Brain microvascular endothelial cell (primary cell): ENCODE results near the gene ICA1.

Experiments used
- DNase-seq: peaks from one replicate; pipeline ENCODE4 v3.0.0-alpha.2; 2020
- H3K27ac ChIP-seq: fragments of 250-450 bp; sonication (Bioruptor Pico); 2 replicates; pipeline ENCODE4 v1.5.1; 2020; ENCODE audit warnings: mild to moderate bottlenecking, moderate library complexity
- H3K27me3 ChIP-seq: fragments of 250-450 bp; sonication (Bioruptor Pico); replicated peaks from 2 replicates; pipeline ENCODE4 v1.5.1; 2020; ENCODE audit warnings: mild to moderate bottlenecking
- H3K36me3 ChIP-seq: fragments of 250-450 bp; sonication (Bioruptor Pico); replicated peaks from 2 replicates; pipeline ENCODE4 v1.5.1; 2020; ENCODE audit warnings: mild to moderate bottlenecking
- H3K4me3 ChIP-seq: 2 replicates; pipeline ENCODE4 v1.5.1; 2011; ENCODE audit warnings: low read depth, mild to moderate bottlenecking, control low read depth, low read length, moderate library complexity
- in situ Hi-C: cut with HindIII; loops from 2 replicates; pipeline ENCODE4 v1.10.0; 2017; ENCODE audit warnings: low sequenced_read_pairs, low pct_ligation_motif_present
- TF ChIP-seq, protein P1 (sequence below): IDR thresholded peaks from 2 replicates; pipeline ENCODE4 v1.5.1; 2011; ENCODE audit warnings: low read depth, mild to moderate bottlenecking, moderate library complexity, low read length, control low read depth, inconsistent platforms; ENCODE audit errors: missing control alignments

The ICA1 gene

DNA sequence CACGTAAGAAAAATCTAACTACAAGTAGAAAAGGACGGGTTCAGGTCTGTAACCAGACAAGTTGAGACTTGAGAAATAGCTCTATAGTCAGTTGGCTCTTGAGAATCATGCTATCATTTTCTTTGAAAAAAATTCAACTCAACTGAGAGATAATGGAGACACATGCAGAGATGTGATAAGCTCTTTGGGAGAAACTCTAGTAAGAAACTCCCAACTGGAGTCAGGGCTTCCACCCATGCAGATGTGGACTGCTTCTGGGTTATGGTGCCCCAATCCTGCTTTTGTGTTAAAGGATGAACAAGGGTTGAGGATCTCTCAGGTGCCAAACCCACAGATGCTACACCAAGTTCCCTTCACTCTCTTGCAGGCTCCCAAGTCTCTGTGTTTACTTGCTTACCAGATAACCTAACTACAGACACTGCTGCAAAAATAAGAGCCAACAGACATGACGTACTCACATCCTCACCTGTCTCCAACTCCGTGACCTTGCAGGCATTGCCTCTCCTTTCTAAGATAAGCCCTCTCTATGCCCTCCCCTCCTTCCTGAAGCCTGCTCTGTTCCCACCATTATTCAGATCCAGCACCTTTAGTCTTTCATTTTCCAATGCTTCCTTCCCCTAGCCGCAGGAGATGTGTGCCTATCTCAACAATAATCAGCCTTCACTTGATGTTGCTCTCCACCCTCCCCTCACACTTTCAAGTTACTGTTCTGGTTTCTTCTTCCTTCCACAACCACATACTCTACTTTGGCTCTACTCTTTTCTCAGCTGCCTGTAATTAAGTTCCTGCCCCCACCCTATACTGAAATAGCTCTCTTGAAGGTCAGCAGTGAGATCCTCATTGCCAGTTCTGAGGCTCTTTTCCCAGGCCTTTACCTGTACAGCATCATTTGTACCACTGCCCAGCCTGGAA lies 130.0 kb downstream of the ICA1 start:
- Histone ChIP-seq H3K4me3 (no peak overlapping the region), H3K27me3 (no peaks in the 10 kb centered on the region), H3K27ac (no peak overlapping the region), H3K36me3 (no peaks in the 10 kb centered on the region)
- DNase-seq: no peak
- in situ Hi-C loops: no loop called here
- TF ChIP-seq, protein P1, sequence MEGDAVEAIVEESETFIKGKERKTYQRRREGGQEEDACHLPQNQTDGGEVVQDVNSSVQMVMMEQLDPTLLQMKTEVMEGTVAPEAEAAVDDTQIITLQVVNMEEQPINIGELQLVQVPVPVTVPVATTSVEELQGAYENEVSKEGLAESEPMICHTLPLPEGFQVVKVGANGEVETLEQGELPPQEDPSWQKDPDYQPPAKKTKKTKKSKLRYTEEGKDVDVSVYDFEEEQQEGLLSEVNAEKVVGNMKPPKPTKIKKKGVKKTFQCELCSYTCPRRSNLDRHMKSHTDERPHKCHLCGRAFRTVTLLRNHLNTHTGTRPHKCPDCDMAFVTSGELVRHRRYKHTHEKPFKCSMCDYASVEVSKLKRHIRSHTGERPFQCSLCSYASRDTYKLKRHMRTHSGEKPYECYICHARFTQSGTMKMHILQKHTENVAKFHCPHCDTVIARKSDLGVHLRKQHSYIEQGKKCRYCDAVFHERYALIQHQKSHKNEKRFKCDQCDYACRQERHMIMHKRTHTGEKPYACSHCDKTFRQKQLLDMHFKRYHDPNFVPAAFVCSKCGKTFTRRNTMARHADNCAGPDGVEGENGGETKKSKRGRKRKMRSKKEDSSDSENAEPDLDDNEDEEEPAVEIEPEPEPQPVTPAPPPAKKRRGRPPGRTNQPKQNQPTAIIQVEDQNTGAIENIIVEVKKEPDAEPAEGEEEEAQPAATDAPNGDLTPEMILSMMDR: no peak

DNA sequence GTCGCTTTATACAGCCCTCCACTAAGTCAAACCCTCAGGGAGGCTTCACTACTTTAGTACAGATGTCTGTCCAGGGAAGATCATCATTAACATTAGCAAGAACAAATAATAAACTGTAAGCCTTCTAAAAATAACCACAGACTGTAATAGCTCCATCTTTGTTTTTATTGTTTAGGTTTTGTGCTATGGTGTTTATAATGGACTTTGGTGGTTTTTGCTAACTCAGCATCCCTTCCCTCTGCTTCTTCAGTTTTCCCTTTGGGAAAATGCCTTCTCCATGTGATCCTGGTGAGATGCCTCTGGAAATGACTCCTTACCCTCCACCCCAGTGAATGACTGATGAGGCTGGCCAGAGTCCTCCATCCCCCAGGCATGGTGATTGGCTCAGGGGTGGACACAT lies 131.3 kb downstream of the ICA1 start:
- DNase-seq: no peak
- Histone ChIP-seq H3K27ac (no peak overlapping the region), H3K4me3 (no peak overlapping the region), H3K36me3 (no peaks in the 10 kb centered on the region), H3K27me3 (no peaks in the 10 kb centered on the region)
- in situ Hi-C loops: no loop called here
- TF ChIP-seq, protein P1: no peak

DNA sequence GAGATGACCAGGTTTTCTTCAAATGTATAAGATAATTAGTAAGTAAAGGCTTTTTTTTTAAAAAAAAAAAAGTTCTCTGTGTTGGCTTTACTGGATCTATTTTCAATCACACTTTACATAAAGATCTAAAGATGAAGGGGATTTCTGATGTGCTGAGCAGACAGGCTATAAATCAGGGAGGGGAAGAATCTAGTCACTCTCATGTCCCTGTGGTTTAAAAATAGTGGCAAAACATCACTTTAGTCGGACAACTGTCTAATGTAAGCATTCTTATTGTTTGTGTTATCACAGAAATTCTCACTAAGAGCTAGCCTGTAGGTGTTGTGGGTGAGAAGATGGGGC lies 132.7 kb downstream of the ICA1 start:
- Histone ChIP-seq H3K4me3 (no peak overlapping the region), H3K27me3 (no peaks in the 10 kb centered on the region), H3K36me3 (no peaks in the 10 kb centered on the region), H3K27ac (no peak overlapping the region)
- no peak for DNase-seq
- in situ Hi-C loops: no loop called here
- TF ChIP-seq, protein P1: no peak

DNA sequence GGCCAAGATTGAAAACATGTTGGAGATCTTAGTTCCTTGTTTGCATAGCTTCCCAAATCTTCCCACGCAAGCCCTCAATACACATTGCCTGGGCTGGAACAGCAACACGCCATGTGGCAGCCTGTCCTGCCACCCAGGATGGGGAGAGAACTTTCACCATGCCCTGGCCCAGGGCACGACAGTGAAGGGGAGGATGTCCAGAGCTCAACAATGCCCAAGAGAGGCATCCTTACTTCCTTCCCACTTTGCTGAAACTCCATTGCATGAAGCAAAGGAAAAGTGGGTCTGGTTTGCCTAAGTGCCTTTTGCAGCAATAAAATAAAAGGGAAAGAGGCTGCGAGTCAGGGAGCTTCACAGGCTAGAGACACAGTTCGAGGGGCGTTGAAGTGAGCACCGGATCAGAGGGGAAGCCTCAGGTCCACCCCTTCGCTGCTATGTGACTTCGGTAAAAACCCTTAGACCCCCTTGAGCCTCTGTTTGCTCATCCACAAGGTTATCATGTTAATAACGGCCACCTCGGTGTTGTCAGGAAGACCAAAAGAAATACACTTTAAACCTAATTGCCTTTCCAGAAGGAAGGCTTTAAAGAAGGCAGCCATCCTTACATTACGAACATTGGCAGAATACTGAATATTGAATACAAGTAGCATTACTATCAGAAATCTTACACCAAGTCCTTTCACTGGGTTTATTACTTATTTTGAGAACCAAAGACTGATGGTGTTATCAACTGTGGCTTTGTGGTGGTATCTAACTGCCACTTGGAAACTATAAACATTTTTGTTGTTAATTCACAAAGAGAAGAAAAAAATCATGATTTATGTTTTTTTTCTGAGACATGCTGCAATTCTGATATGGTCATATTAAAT lies 133.3 kb downstream of the ICA1 start:
- H3K4me3 ChIP-seq: no peak overlapping the region
- TF ChIP-seq, protein P1: no peak
- H3K36me3 ChIP-seq: no peaks in the 10 kb centered on the region
- in situ Hi-C loops: no loop called here
- no peaks in the 10 kb centered on the region for H3K27me3 ChIP-seq
- DNase-seq: no peak
- H3K27ac ChIP-seq: no peak overlapping the region

DNA sequence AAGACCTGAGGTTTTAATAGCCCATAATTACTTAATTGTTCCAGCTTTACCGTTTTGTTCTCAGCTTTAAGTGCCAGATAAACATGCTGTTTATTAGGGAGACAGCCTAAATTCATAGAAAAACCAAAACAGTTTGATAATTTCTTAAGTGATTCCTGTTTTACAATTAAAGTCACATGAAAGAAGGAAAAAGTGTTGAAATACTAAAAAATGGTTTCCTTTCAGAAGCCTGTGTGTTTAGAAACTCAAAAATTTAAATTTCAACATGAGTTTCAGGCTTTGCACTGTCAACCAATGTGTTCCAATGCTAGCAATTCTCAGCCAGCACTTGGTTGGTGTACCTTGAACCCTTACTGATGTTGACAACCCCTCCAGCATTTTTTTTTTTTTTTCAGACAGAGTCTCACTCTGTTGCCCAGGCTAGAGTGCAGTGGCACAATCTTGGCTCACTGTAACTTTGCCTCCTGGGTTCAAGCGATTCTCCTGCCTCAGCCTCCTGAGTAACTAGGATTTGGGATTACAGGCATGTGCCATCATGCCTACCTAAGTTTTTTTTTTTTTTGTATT lies 135.3 kb downstream of the ICA1 start:
- in situ Hi-C loops: no loop called here
- TF ChIP-seq, protein P1: no peak
- H3K36me3 ChIP-seq: no peaks in the 10 kb centered on the region
- no peak for DNase-seq
- H3K4me3 ChIP-seq: no peak overlapping the region
- no peak overlapping the region for H3K27ac ChIP-seq
- H3K27me3 ChIP-seq: no peaks in the 10 kb centered on the region
